HepG2 (cell line): ENCODE measurements around the gene ADGRG6. TPM values are rescaled to one million over a fixed set of nuclear protein-coding genes. Genes with fewer than 3 reads are reported as not detected.

Source experiments
- ELF4 ChIP-seq: sonication (generic); formaldehyde crosslinking; IDR thresholded peaks from 2 replicates; pipeline ENCODE4 v1.5.0; 2020; ENCODE audit warnings: missing genetic modification reagents, mild to moderate bottlenecking, moderate library complexity, borderline replicate concordance
- FOXO1 ChIP-seq: sonication (generic); formaldehyde crosslinking; IDR thresholded peaks from 2 replicates; pipeline ENCODE4 v1.4.0; 2020; ENCODE audit warnings: missing genetic modification reagents
- GLMP ChIP-seq: sonication (generic); formaldehyde crosslinking; IDR thresholded peaks from 2 replicates; pipeline ENCODE4 v1.9.0; 2021; ENCODE audit warnings: missing genetic modification reagents, mild to moderate bottlenecking, borderline replicate concordance
- JDP2 ChIP-seq: sonication (generic); formaldehyde crosslinking; IDR thresholded peaks from 2 replicates; pipeline ENCODE4 v1.8.1; 2022; ENCODE audit warnings: missing genetic modification reagents, borderline replicate concordance
- JUN ChIP-seq: sonication (generic); formaldehyde crosslinking; IDR thresholded peaks from 2 replicates; pipeline ENCODE4 v1.4.0; 2020; ENCODE audit warnings: mild to moderate bottlenecking, missing genetic modification reagents
- KDM4B ChIP-seq: sonication (generic); formaldehyde crosslinking; IDR thresholded peaks from 2 replicates; pipeline ENCODE4 v1.4.0; 2020; ENCODE audit warnings: missing genetic modification reagents
- KLF16 ChIP-seq, 2 experiments: sonication (generic) in 1 of 2; formaldehyde crosslinking in 1 of 2; IDR thresholded peaks; 2 replicates each; pipeline versions ENCODE4 v1.6.1 to v1.8.0; 2016 to 2023; ENCODE audit warnings: missing genetic modification reagents in 2 of 2, missing compliant biosample characterization in 1 of 2
- MAF1 ChIP-seq: sonication (generic); formaldehyde crosslinking; IDR thresholded peaks from 2 replicates; pipeline ENCODE4 v1.5.0; 2020; ENCODE audit warnings: missing genetic modification reagents, borderline replicate concordance
- NR1H2 ChIP-seq: sonication (generic); formaldehyde crosslinking; IDR thresholded peaks from 2 replicates; pipeline ENCODE4 v1.8.1; 2022; ENCODE audit warnings: low read depth, missing genetic modification reagents, borderline replicate concordance
- SOX6 ChIP-seq, 2 experiments: fragments of 450-650 bp in 1 of 2; sonication (generic) in 1 of 2; formaldehyde crosslinking in 1 of 2; IDR thresholded peaks; 2 replicates each; pipeline versions ENCODE4 v1.4.0 to v1.6.1; 2017 to 2020; ENCODE audit warnings: antibody characterized with exemption in 1 of 2, mild to moderate bottlenecking in 1 of 2, missing genetic modification reagents in 1 of 2
- SRSF9 ChIP-seq: fragments of 200-400 bp; formaldehyde crosslinking; IDR thresholded peaks from 2 replicates; pipeline ENCODE4 v1.6.1; 2018; ENCODE audit warnings: borderline replicate concordance, mild to moderate bottlenecking, low read depth, low read length; ENCODE audit not compliant: insufficient read depth, poor library complexity, severe bottlenecking
- SYNCRIP ChIP-seq: fragments of 200-400 bp; formaldehyde crosslinking; IDR thresholded peaks from 2 replicates; pipeline ENCODE4 v1.6.1; 2018; ENCODE audit warnings: mild to moderate bottlenecking, low read depth, low read length; ENCODE audit not compliant: insufficient read depth
- TGIF2 ChIP-seq: IDR thresholded peaks from 2 replicates; pipeline ENCODE4 v1.6.1; 2016; ENCODE audit warnings: control low read depth, missing compliant biosample characterization
- TP53 ChIP-seq: sonication (generic); formaldehyde crosslinking; conservative IDR thresholded peaks from 2 replicates; pipeline ENCODE4 v1.4.0; 2020; ENCODE audit warnings: missing genetic modification reagents
- ZBTB7A ChIP-seq: sonication (generic); formaldehyde crosslinking; IDR thresholded peaks from 2 replicates; pipeline ENCODE4 v1.8.0; 2022; ENCODE audit warnings: mild to moderate bottlenecking, missing genetic modification reagents
- ZNF3 ChIP-seq: IDR thresholded peaks from 2 replicates; pipeline ENCODE4 v1.7.0; 2017; ENCODE audit warnings: inconsistent platforms
- ZNF30 ChIP-seq: sonication (generic); formaldehyde crosslinking; IDR thresholded peaks from 2 replicates; pipeline ENCODE4 v1.5.0; 2020; ENCODE audit warnings: mild to moderate bottlenecking, missing genetic modification reagents
- ZNF33A ChIP-seq: sonication (generic); formaldehyde crosslinking; IDR thresholded peaks from 2 replicates; pipeline ENCODE4 v1.5.1; 2020; ENCODE audit warnings: missing genetic modification reagents, mild to moderate bottlenecking, moderate library complexity, borderline replicate concordance
- ZNF704 ChIP-seq: sonication (generic); formaldehyde crosslinking; IDR thresholded peaks from 2 replicates; pipeline ENCODE4 v1.8.1; 2023; ENCODE audit warnings: mild to moderate bottlenecking, inconsistent platforms, moderate library complexity, missing genetic modification reagents, borderline replicate concordance
- ZNF773 ChIP-seq: sonication (generic); formaldehyde crosslinking; IDR thresholded peaks from 2 replicates; pipeline ENCODE4 v1.4.0; 2020; ENCODE audit warnings: missing genetic modification reagents, borderline replicate concordance
- polyA plus RNA-seq, 8 experiments: library from polyadenylated mRNA; depleted of rRNA in 3 of 8; stranded (reverse) in 7 of 8; unstranded in 1 of 8; fragments of >200 nt; fragmentation: Illumina TruSeq in 4 of 8; extraction: Trizol in 4 of 8; gene quantifications; 2 replicates each; pipeline versions ENCODE4 v1.2.1 to v1.2.3, GENCODE V29; 2011 to 2016; ENCODE audit warnings: low read depth in 4 of 8, missing spikeins in 1 of 8, mixed read lengths in 1 of 8; ENCODE audit not compliant: insufficient read depth in 1 of 8
- total RNA-seq, 5 experiments: library from RNA; depleted of rRNA; stranded (reverse); fragments of >200 nt; fragmentation: Illumina TruSeq; extraction: Trizol; gene quantifications; 2 replicates each; pipeline ENCODE4 v1.2.3, GENCODE V29; 2016; ENCODE audit warnings: low read depth in 1 of 5
- TF ChIP-seq, protein P1 (sequence below): sonication (generic); formaldehyde crosslinking; IDR thresholded peaks from 2 replicates; pipeline ENCODE4 v1.4.0; 2020; ENCODE audit warnings: mild to moderate bottlenecking, missing genetic modification reagents
- TF ChIP-seq, protein P2 (sequence below): sonication (generic); formaldehyde crosslinking; IDR thresholded peaks from 2 replicates; pipeline ENCODE4 v1.4.0; 2020; ENCODE audit warnings: mild to moderate bottlenecking, missing genetic modification reagents
- TF ChIP-seq, protein P3 (sequence below): IDR thresholded peaks from 2 replicates; pipeline ENCODE4 v1.6.1; 2016; ENCODE audit warnings: mild to moderate bottlenecking, missing biosample characterization, missing genetic modification reagents
- TF ChIP-seq, protein P4 (sequence below): sonication (generic); formaldehyde crosslinking; IDR thresholded peaks from 2 replicates; pipeline ENCODE4 v1.5.0; 2020; ENCODE audit warnings: mild to moderate bottlenecking, missing genetic modification reagents

ADGRG6 gene
- total and polyA plus RNA-seq, 2 of the 13 experiments (the other 11 are each of a cell fraction or from before 2014, with no cell fraction given), result 129 to 249 TPM

- TF ChIP-seq, protein P1, sequence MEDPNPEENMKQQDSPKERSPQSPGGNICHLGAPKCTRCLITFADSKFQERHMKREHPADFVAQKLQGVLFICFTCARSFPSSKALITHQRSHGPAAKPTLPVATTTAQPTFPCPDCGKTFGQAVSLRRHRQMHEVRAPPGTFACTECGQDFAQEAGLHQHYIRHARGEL, result no peak
- no peak for TF ChIP-seq SOX6 (IDR thresholded peaks at IDR 0.05)
- TF ChIP-seq SOX6 (CRISPR knock-in tag; IDR thresholded peaks at IDR 0.05), result peak; percentile 89
- no peak for TF ChIP-seq ZNF30 (CRISPR knock-in tag)
- TF ChIP-seq JDP2, result no peak
- TF ChIP-seq TGIF2 (CRISPR knock-in tag), result no peak
- TF ChIP-seq MAF1, result no peak
- TF ChIP-seq TP53 (CRISPR knock-in tag), result no peak
- no peak for TF ChIP-seq GLMP (CRISPR knock-in tag)
- TF ChIP-seq SYNCRIP, result no peak
- TF ChIP-seq JUN (CRISPR knock-in tag), result no peak
- TF ChIP-seq FOXO1, result peak; percentile 84; the same call in 1 of the 2 replicates
- TF ChIP-seq ZNF3, result 0 out of 2 replicates have a peak, but pooled peaks have one; percentile 19
- TF ChIP-seq KDM4B (CRISPR knock-in tag), result peak; percentile 57; the same call in 1 of the 2 replicates
- TF ChIP-seq KLF16 (CRISPR knock-in tag; IDR thresholded peaks at IDR 0.05), result peak in 1 of 2 experiments; percentile 71; a peak in 1 of 4 replicates
- TF ChIP-seq SRSF9, result no peak
- TF ChIP-seq, protein P2, sequence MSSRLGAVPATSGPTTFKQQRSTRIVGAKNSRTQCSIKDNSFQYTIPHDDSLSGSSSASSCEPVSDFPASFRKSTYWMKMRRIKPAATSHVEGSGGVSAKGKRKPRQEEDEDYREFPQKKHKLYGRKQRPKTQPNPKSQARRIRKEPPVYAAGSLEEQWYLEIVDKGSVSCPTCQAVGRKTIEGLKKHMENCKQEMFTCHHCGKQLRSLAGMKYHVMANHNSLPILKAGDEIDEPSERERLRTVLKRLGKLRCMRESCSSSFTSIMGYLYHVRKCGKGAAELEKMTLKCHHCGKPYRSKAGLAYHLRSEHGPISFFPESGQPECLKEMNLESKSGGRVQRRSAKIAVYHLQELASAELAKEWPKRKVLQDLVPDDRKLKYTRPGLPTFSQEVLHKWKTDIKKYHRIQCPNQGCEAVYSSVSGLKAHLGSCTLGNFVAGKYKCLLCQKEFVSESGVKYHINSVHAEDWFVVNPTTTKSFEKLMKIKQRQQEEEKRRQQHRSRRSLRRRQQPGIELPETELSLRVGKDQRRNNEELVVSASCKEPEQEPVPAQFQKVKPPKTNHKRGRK (CRISPR knock-in tag), result no peak
- TF ChIP-seq, protein P3, sequence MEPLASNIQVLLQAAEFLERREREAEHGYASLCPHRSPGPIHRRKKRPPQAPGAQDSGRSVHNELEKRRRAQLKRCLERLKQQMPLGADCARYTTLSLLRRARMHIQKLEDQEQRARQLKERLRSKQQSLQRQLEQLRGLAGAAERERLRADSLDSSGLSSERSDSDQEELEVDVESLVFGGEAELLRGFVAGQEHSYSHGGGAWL (CRISPR knock-in tag), result no peak
- TF ChIP-seq ELF4, result no peak
- no peak for TF ChIP-seq ZNF33A
- TF ChIP-seq ZBTB7A, result no peak
- TF ChIP-seq ZNF704, result no peak
- TF ChIP-seq NR1H2 (CRISPR knock-in tag), result no peak
- TF ChIP-seq, protein P4, sequence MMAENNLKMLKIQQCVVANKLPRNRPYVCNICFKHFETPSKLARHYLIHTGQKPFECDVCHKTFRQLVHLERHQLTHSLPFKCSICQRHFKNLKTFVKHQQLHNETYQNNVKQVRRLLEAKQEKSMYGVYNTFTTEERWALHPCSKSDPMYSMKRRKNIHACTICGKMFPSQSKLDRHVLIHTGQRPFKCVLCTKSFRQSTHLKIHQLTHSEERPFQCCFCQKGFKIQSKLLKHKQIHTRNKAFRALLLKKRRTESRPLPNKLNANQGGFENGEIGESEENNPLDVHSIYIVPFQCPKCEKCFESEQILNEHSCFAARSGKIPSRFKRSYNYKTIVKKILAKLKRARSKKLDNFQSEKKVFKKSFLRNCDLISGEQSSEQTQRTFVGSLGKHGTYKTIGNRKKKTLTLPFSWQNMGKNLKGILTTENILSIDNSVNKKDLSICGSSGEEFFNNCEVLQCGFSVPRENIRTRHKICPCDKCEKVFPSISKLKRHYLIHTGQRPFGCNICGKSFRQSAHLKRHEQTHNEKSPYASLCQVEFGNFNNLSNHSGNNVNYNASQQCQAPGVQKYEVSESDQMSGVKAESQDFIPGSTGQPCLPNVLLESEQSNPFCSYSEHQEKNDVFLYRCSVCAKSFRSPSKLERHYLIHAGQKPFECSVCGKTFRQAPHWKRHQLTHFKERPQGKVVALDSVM (CRISPR knock-in tag), result no peak
- TF ChIP-seq ZNF773, result no peak
Observed at GRCh38 chr6:142265476-142265875, 36.3 kb upstream of the ADGRG6 start (continued).
